SU-DHL-6 (cell line): Measurements from ENCODE around the gene UGT1A4.

Experiments used
- CTCF ChIP-seq: fragments of 200-600 bp; sonication (generic); IDR thresholded peaks from one replicate; pipeline ENCODE4 v1.5.1; 2017; ENCODE audit warnings: antibody characterized with exemption, mild to moderate bottlenecking, low read length, moderate library complexity; ENCODE audit not compliant: insufficient read depth, poor library complexity, severe bottlenecking
- EZH2phosphoT487 ChIP-seq: fragments of 200-600 bp; sonication (generic), shearing (Covaris generic); conservative IDR thresholded peaks from 2 replicates; pipeline ENCODE4 v1.6.1; 2018; ENCODE audit warnings: mild to moderate bottlenecking, antibody characterized with exemption, low read length, moderate library complexity, mixed read lengths

DNA sequence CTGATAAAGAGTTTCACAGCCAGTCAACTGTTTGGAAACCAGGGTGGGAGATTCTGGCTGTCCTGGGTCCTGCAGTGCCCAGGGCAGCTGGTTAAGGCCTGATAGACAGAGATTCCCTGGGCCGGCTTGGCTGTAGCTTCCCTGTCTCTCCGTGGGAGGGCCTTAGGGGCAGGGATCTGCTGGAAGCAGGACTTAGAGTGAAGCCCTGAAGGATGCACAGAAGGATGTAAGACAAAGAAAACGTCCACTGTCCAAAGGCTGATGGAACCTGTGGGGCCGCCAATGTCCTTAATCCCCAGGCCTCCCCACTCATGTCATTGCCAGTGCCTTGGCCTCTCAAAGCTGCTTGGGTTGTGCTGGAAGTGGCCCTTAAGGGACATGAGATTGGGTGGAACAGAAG lies 92.6 kb downstream of the UGT1A4 start:
- TF ChIP-seq CTCF = no peak
- TF ChIP-seq EZH2phosphoT487 = no peak
